Loucy (cell line): Measurements from ENCODE around the gene DSCAM.

Experiments used
- H2AFZ ChIP-seq: fragments of 200-600 bp; sonication (generic); 2 replicates; pipeline ENCODE4 v1.6.0; 2016; ENCODE audit warnings: antibody characterized with exemption, mild to moderate bottlenecking, low read length, moderate library complexity
- H3F3A ChIP-seq: fragments of 200-600 bp; 2 replicates; pipeline ENCODE4 v1.6.0; 2016; ENCODE audit warnings: antibody characterized with exemption, low read depth, mild to moderate bottlenecking
- H3K27me3 ChIP-seq: fragments of 200-600 bp; sonication (generic); 2 replicates; pipeline ENCODE4 v1.6.1; 2014; ENCODE audit warnings: low read length, mild to moderate bottlenecking; ENCODE audit not compliant: insufficient read depth, poor library complexity, severe bottlenecking
- H3K36me3 ChIP-seq: fragments of 200-600 bp; sonication (generic); 2 replicates; pipeline ENCODE4 v1.6.1; 2016; ENCODE audit warnings: low read length; ENCODE audit not compliant: insufficient read depth
- H3K4me1 ChIP-seq: fragments of 200-600 bp; sonication (generic); 2 replicates; pipeline ENCODE4 v1.5.1; 2014; ENCODE audit warnings: low read length, mild to moderate bottlenecking; ENCODE audit not compliant: insufficient read depth, poor library complexity, severe bottlenecking
- H3K4me2 ChIP-seq: fragments of 200-600 bp; sonication (generic); 2 replicates; pipeline ENCODE4 v1.6.0; 2014; ENCODE audit warnings: antibody characterized with exemption, low read length, low read depth, mild to moderate bottlenecking; ENCODE audit not compliant: poor library complexity, severe bottlenecking
- H3K4me3 ChIP-seq: fragments of 200-600 bp; sonication (generic); 2 replicates; pipeline ENCODE4 v1.5.1; 2014; ENCODE audit warnings: low read length, mild to moderate bottlenecking, mixed read lengths; ENCODE audit not compliant: poor library complexity, severe bottlenecking
- H3K79me2 ChIP-seq: fragments of 200-600 bp; sonication (generic); 2 replicates; pipeline ENCODE4 v1.6.1; 2014; ENCODE audit warnings: low read length; ENCODE audit not compliant: insufficient read depth
- H3K9ac ChIP-seq: fragments of 200-600 bp; sonication (generic); 2 replicates; pipeline ENCODE4 v1.6.0; 2014; ENCODE audit warnings: mild to moderate bottlenecking, low read depth, low read length, moderate library complexity; ENCODE audit not compliant: poor library complexity, severe bottlenecking
- H3K9me2 ChIP-seq: fragments of 200-600 bp; sonication (generic); replicated peaks from 2 replicates; pipeline ENCODE4 v1.6.1; 2016; ENCODE audit warnings: low read depth, low read length, mixed read lengths
- H3K9me3 ChIP-seq: fragments of 200-600 bp; sonication (generic); 2 replicates; pipeline ENCODE4 v1.6.1; 2014; ENCODE audit warnings: mild to moderate bottlenecking, antibody characterized with exemption, low read length, low read depth; ENCODE audit not compliant: insufficient read depth
- H4K20me1 ChIP-seq: fragments of 200-600 bp; sonication (generic); 2 replicates; pipeline ENCODE4 v1.6.0; 2014; ENCODE audit warnings: antibody characterized with exemption, low read length, mild to moderate bottlenecking; ENCODE audit not compliant: insufficient read depth, poor library complexity, severe bottlenecking
- EZH2phosphoT487 ChIP-seq: fragments of 200-600 bp; IDR thresholded peaks from 2 replicates; pipeline ENCODE4 v1.6.1; 2018; ENCODE audit warnings: antibody characterized with exemption, mild to moderate bottlenecking, moderate library complexity, borderline replicate concordance
- TF ChIP-seq, protein P1 (sequence below): fragments of 200-600 bp; sonication (generic); conservative IDR thresholded peaks from 2 replicates; pipeline ENCODE4 v1.5.1; 2014; ENCODE audit warnings: mild to moderate bottlenecking, antibody characterized with exemption, low read length

DSCAM gene

DNA sequence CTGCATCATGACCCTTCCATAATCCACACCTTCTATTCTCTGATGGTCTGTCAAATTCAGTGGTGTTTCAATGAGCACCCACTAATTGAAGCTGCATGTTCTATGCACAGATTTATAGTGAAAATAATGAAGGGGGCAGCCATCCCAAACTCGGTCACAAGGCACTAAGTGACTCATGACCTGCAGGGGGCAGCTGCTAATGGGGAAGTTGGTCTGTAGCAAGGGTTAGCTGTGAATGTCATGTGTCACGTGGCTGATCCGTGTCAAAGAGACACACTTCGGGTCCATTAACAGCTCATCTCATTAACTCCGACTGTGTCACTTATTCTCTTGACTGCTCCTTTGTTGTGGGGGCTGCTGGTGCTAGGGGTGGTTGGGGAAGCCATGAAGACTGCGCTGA lies 673.1 kb downstream of the DSCAM start:
- Histone ChIP-seq H3K9me2 (no peaks in the 10 kb centered on the region), H3K4me1 (no peaks in the 10 kb centered on the region), H3K4me3 (no peak overlapping the region), H3F3A (no peaks in the 10 kb centered on the region), H3K9ac (no peak overlapping the region), H2AFZ (no peak overlapping the region), H3K27me3 (no peaks in the 10 kb centered on the region), H3K4me2 (no peak overlapping the region), H4K20me1 (no peaks in the 10 kb centered on the region), H3K9me3 (peaks cover 5% of the 10 kb centered on the region; the same call in 1 of the 2 replicates), H3K36me3 (no peaks in the 10 kb centered on the region), H3K79me2 (no peaks in the 10 kb centered on the region)
- no peak for TF ChIP-seq EZH2phosphoT487
- TF ChIP-seq, protein P1, sequence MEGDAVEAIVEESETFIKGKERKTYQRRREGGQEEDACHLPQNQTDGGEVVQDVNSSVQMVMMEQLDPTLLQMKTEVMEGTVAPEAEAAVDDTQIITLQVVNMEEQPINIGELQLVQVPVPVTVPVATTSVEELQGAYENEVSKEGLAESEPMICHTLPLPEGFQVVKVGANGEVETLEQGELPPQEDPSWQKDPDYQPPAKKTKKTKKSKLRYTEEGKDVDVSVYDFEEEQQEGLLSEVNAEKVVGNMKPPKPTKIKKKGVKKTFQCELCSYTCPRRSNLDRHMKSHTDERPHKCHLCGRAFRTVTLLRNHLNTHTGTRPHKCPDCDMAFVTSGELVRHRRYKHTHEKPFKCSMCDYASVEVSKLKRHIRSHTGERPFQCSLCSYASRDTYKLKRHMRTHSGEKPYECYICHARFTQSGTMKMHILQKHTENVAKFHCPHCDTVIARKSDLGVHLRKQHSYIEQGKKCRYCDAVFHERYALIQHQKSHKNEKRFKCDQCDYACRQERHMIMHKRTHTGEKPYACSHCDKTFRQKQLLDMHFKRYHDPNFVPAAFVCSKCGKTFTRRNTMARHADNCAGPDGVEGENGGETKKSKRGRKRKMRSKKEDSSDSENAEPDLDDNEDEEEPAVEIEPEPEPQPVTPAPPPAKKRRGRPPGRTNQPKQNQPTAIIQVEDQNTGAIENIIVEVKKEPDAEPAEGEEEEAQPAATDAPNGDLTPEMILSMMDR, result no peak

GRCh38 chr21:40169971-40170370 lies 677.0 kb downstream of the DSCAM start:
- Histone ChIP-seq H3K36me3 (no peaks in the 10 kb centered on the region), H3K4me1 (no peaks in the 10 kb centered on the region), H2AFZ (no peak overlapping the region), H3K4me2 (no peak overlapping the region), H3K9me3 (peaks cover 3% of the 10 kb centered on the region; the same call in 1 of the 2 replicates), H3K9me2 (no peaks in the 10 kb centered on the region), H4K20me1 (no peaks in the 10 kb centered on the region), H3K4me3 (no peak overlapping the region), H3K27me3 (no peaks in the 10 kb centered on the region), H3F3A (no peaks in the 10 kb centered on the region), H3K79me2 (no peaks in the 10 kb centered on the region), H3K9ac (no peak overlapping the region)
- TF ChIP-seq, protein P1, result no peak
- TF ChIP-seq EZH2phosphoT487, result no peak

- Histone ChIP-seq H3K27me3 (no peaks in the 10 kb centered on the region), H2AFZ (no peak overlapping the region), H3K79me2 (no peaks in the 10 kb centered on the region), H3K4me1 (no peaks in the 10 kb centered on the region), H3K9me2 (no peaks in the 10 kb centered on the region), H3F3A (no peaks in the 10 kb centered on the region), H3K4me3 (no peak overlapping the region), H3K9me3 (peaks cover 3% of the 10 kb centered on the region; the same call in 1 of the 2 replicates), H4K20me1 (no peaks in the 10 kb centered on the region), H3K9ac (no peak overlapping the region), H3K4me2 (no peak overlapping the region), H3K36me3 (no peaks in the 10 kb centered on the region)
- TF ChIP-seq, protein P1, result no peak
- TF ChIP-seq EZH2phosphoT487, result no peak
These were observed 680.6 kb downstream of the DSCAM start for GRCh38 chr21:40166291-40166843.
